Measurements from ENCODE around the gene ADA. TPM values are rescaled to one million over a fixed set of nuclear protein-coding genes. Genes with fewer than 3 reads are reported as not detected.

The ADA gene
- total RNA-seq, 2 donors from 2014 or later: 12.8 to 15.9 TPM

- no peaks in the 10 kb centered on the region for H3K4me1 Mint-ChIP-seq
- Histone ChIP-seq H3K27me3 (ENCODE audit: control insufficient read depth, insufficient read depth, low read length, poor library complexity, severe bottlenecking) (no peaks in the 10 kb centered on the region), H3K27ac (ENCODE audit: low read depth, low read length) (no peak overlapping the region), H3K4me3 (ENCODE audit: low read length) (no peak overlapping the region), H3K4me1 (ENCODE audit: control insufficient read depth, insufficient read depth, low read length) (no peaks in the 10 kb centered on the region), H3K36me3 (ENCODE audit: control insufficient read depth, insufficient read depth, low read length) (peaks cover 30% of the 10 kb centered on the region), H3K9ac (ENCODE audit: extremely low read depth, low read length, poor library complexity, severe bottlenecking) (no peak overlapping the region), H3K9me3 (ENCODE audit: control insufficient read depth, low read length) (peaks cover 9% of the 10 kb centered on the region)
- peaks cover 55% of the 10 kb centered on the region for H3K27me3 Mint-ChIP-seq (ENCODE audit: insufficient read depth)
- no peak overlapping the region for H3K27ac Mint-ChIP-seq
- TF ChIP-seq, protein P1, sequence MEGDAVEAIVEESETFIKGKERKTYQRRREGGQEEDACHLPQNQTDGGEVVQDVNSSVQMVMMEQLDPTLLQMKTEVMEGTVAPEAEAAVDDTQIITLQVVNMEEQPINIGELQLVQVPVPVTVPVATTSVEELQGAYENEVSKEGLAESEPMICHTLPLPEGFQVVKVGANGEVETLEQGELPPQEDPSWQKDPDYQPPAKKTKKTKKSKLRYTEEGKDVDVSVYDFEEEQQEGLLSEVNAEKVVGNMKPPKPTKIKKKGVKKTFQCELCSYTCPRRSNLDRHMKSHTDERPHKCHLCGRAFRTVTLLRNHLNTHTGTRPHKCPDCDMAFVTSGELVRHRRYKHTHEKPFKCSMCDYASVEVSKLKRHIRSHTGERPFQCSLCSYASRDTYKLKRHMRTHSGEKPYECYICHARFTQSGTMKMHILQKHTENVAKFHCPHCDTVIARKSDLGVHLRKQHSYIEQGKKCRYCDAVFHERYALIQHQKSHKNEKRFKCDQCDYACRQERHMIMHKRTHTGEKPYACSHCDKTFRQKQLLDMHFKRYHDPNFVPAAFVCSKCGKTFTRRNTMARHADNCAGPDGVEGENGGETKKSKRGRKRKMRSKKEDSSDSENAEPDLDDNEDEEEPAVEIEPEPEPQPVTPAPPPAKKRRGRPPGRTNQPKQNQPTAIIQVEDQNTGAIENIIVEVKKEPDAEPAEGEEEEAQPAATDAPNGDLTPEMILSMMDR (conservative IDR thresholded peaks at IDR 0.05): no peak
- H3K9me3 Mint-ChIP-seq: peaks cover 12% of the 10 kb centered on the region
- WGBS, 2 experiments (ENCODE audit: insufficient coverage in 1 of 2, insufficient read length in 1 of 2): 90 to 95% methylated on average over 4 to 8 of the region's 8 CpGs
- DNase-seq: no peak
- no peak overlapping the region for H3K4me3 Mint-ChIP-seq
- peaks cover 60% of the 10 kb centered on the region for H3K36me3 Mint-ChIP-seq (ENCODE audit: low read depth)
These were observed 29.6 kb downstream of the ADA start for GRCh38 chr20:44621939-44622338.

GRCh38 chr20:44621325-44621724, 30.2 kb downstream of the ADA start:
- WGBS, 2 experiments (ENCODE audit: insufficient coverage in 1 of 2, insufficient read length in 1 of 2): 80 to 91% methylated on average over 3 to 5 of the region's 5 CpGs

DNA sequence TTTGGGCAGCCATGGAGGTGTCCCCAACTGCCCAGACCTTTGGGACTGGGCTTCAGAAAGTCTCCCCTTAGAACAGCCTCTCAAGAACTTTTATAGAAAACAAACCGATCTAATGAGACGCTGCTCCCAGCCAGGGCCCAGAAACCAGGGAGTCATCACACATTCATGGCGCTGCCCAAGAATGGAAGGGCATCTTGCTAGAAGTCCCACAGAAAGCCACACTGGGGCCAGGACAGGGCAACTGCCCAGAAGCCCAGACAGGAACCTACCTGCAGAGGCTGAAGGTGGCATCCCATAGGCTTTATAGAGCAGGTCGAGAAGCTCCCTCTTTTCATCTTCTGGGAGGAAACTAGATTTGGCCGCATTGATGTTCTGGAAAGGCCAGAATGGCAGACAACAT, 31.5 kb downstream of the ADA start:
- H3K4me3 Mint-ChIP-seq: no peak overlapping the region
- 93 to 96% methylated on average over 2 to 5 of the region's 5 CpGs for WGBS, 2 experiments (ENCODE audit: insufficient coverage in 1 of 2, insufficient read length in 1 of 2)
- peaks cover 62% of the 10 kb centered on the region for H3K27me3 Mint-ChIP-seq (ENCODE audit: insufficient read depth)

More at GRCh38 chr20:44621325-44621724, 30.2 kb downstream of the ADA start:
- TF ChIP-seq, protein P1 (conservative IDR thresholded peaks at IDR 0.05): no peak
- Histone ChIP-seq H3K36me3 (ENCODE audit: control insufficient read depth, insufficient read depth, low read length) (peaks cover 35% of the 10 kb centered on the region), H3K9ac (ENCODE audit: extremely low read depth, low read length, poor library complexity, severe bottlenecking) (no peak overlapping the region), H3K9me3 (ENCODE audit: control insufficient read depth, low read length) (peaks cover 9% of the 10 kb centered on the region), H3K4me1 (ENCODE audit: control insufficient read depth, insufficient read depth, low read length) (no peaks in the 10 kb centered on the region), H3K27me3 (ENCODE audit: control insufficient read depth, insufficient read depth, low read length, poor library complexity, severe bottlenecking) (no peaks in the 10 kb centered on the region), H3K4me3 (ENCODE audit: low read length) (no peak overlapping the region), H3K27ac (ENCODE audit: low read depth, low read length) (no peak overlapping the region)
- Mint-ChIP-seq H3K27ac (no peak overlapping the region), H3K27me3 (ENCODE audit: insufficient read depth) (peaks cover 55% of the 10 kb centered on the region), H3K4me3 (no peak overlapping the region), H3K36me3 (ENCODE audit: low read depth) (peaks cover 62% of the 10 kb centered on the region), H3K4me1 (peaks cover under 1% of the 10 kb centered on the region), H3K9me3 (peaks cover 12% of the 10 kb centered on the region)
- DNase-seq: no peak

More for the DNA sequence above, 31.5 kb downstream of the ADA start:
- TF ChIP-seq, protein P1 (conservative IDR thresholded peaks at IDR 0.05): no peak
- Histone ChIP-seq H3K9ac (ENCODE audit: extremely low read depth, low read length, poor library complexity, severe bottlenecking) (no peak overlapping the region), H3K4me3 (ENCODE audit: low read length) (no peak overlapping the region), H3K27me3 (ENCODE audit: control insufficient read depth, insufficient read depth, low read length, poor library complexity, severe bottlenecking) (no peaks in the 10 kb centered on the region), H3K9me3 (ENCODE audit: control insufficient read depth, low read length) (peaks cover 9% of the 10 kb centered on the region), H3K36me3 (ENCODE audit: control insufficient read depth, insufficient read depth, low read length) (peaks cover 41% of the 10 kb centered on the region), H3K4me1 (ENCODE audit: control insufficient read depth, insufficient read depth, low read length) (no peaks in the 10 kb centered on the region), H3K27ac (ENCODE audit: low read depth, low read length) (no peak overlapping the region)
- H3K36me3 Mint-ChIP-seq (ENCODE audit: low read depth): peaks cover 73% of the 10 kb centered on the region
- DNase-seq: no peak
- peaks cover 6% of the 10 kb centered on the region for H3K4me1 Mint-ChIP-seq
- peaks cover 12% of the 10 kb centered on the region for H3K9me3 Mint-ChIP-seq
- no peak overlapping the region for H3K27ac Mint-ChIP-seq
